Gastroesophageal sphincter (tissue), 3 donors: Measurements from ENCODE around the gene ECI1.

ENCODE experiments used
- POLR2AphosphoS5 ChIP-seq: sonication (generic); formaldehyde crosslinking; IDR thresholded peaks from one replicate; pipeline ENCODE4 v1.6.1; 2017; ENCODE audit warnings: antibody characterized with exemption
- TF ChIP-seq, protein P1 (sequence below), 4 experiments: fragments of 200-600 bp in 2 of 4; fragments of 450-650 bp in 2 of 4; sonication (generic) in 1 of 4; IDR thresholded peaks; one replicate each; pipeline ENCODE4 v1.5.1; 2017 to 2019; ENCODE audit warnings: antibody characterized with exemption in 4 of 4, mild to moderate bottlenecking in 2 of 4, moderate library complexity in 2 of 4

- TF ChIP-seq, protein P1, sequence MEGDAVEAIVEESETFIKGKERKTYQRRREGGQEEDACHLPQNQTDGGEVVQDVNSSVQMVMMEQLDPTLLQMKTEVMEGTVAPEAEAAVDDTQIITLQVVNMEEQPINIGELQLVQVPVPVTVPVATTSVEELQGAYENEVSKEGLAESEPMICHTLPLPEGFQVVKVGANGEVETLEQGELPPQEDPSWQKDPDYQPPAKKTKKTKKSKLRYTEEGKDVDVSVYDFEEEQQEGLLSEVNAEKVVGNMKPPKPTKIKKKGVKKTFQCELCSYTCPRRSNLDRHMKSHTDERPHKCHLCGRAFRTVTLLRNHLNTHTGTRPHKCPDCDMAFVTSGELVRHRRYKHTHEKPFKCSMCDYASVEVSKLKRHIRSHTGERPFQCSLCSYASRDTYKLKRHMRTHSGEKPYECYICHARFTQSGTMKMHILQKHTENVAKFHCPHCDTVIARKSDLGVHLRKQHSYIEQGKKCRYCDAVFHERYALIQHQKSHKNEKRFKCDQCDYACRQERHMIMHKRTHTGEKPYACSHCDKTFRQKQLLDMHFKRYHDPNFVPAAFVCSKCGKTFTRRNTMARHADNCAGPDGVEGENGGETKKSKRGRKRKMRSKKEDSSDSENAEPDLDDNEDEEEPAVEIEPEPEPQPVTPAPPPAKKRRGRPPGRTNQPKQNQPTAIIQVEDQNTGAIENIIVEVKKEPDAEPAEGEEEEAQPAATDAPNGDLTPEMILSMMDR (IDR thresholded peaks at IDR 0.05), result no peak
- no peak for TF ChIP-seq POLR2AphosphoS5
Observed at GRCh38 chr16:2232094-2232990, 19.0 kb downstream of the ECI1 start.
